GM21619 (cell line): ENCODE measurements around the gene SLCO2B1.

Experiments used
- ATAC-seq: cut with Tn5 transposase; IDR thresholded peaks from one replicate; pipeline ENCODE4 v1.9.1; 2021; ENCODE audit not compliant: unreplicated experiment

Gene SLCO2B1

DNA sequence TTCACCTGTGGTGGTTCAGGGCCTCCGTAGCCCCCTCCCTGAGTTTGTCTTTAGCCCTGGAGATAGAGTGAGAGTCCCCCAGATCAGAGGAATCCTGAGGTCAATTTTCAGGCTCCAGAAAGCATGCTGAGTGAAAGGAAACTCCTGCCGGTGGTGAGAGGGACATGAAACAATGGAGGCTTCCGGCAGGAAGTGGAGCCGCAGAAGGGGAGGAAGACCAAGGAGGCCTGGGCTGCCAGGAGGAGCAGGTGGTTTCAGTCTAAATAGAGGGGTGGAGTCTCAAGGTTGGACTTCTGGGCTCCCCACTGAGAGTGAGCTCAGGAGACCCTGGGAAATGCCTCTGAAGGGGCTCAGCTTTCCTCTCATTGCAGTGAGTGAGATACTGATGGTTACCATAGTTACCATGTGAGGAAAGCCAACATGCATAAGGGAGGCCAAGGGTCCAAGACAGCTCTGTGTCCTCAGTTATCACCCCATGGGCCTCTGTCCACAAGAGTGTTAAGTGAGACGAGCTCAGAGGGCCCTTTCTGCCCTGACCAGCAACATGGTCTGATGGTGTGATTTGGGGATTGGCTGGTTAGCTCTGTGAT lies 10.7 kb downstream of the SLCO2B1 start:
- ATAC-seq: no peak

DNA sequence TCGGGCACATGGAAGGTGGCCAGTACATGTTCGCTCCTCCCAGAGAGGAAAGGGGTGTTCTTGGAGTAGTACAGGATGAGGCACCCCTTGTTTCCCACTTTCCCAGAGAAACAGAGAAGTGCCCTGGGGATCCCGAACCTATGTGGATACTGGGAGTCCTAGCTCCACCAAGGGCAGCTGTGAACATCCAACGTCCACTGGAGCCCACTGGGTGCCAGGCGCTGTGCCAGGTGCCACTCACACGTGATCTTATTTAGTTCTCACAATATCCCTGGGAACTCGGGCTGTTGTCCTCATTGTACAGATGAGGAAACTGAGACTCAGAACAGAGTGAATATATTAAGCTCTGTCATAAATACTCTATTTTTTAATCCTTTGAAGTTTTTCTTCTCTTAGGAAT lies 12.0 kb downstream of the SLCO2B1 start:
- no peak for ATAC-seq

GRCh38 chr11:75163921-75164849 lies 13.3 kb downstream of the SLCO2B1 start:
- ATAC-seq: no peak

GRCh38 chr11:75165721-75166120 lies 14.8 kb downstream of the SLCO2B1 start:
- ATAC-seq: no peak

DNA sequence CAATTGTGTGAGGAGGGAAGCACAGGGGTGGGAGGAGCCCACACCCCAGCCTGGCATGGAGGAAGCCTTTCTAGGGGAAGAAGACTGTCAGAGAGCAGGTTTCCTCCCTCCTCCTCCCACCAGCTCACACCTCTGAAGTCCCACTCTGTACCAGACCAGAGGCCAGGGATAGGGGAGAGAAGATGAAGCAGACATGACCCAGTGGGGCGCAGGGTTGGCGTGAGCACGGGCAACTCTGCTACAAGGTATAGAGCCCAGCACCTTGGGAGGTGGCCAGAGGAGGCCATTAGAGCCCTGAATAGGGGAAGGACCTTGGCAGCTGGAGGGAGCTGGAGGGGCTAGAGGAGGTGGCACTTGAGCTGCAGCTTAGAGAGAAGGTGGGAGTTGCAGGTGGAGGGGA lies 15.9 kb downstream of the SLCO2B1 start:
- no peak for ATAC-seq

DNA sequence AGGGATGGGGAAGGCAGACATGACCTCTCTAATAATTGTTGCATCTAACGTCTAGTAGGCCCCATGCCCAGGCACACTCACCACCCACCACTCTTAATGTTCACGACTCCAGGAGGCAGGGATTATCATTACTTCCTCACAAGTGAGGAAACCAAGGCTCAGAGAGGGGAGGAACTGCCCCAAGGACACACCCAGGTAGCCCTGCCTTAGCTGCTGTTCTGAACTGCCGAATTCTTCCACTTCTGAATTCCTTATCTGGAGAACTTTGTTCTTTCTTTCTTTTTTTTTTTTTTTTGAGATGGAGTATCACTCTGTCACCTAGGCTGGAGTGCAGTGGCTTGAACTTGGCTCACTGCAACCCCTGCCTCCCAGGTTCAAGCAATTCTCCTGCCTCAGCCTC lies 16.7 kb downstream of the SLCO2B1 start:
- no peak for ATAC-seq

DNA sequence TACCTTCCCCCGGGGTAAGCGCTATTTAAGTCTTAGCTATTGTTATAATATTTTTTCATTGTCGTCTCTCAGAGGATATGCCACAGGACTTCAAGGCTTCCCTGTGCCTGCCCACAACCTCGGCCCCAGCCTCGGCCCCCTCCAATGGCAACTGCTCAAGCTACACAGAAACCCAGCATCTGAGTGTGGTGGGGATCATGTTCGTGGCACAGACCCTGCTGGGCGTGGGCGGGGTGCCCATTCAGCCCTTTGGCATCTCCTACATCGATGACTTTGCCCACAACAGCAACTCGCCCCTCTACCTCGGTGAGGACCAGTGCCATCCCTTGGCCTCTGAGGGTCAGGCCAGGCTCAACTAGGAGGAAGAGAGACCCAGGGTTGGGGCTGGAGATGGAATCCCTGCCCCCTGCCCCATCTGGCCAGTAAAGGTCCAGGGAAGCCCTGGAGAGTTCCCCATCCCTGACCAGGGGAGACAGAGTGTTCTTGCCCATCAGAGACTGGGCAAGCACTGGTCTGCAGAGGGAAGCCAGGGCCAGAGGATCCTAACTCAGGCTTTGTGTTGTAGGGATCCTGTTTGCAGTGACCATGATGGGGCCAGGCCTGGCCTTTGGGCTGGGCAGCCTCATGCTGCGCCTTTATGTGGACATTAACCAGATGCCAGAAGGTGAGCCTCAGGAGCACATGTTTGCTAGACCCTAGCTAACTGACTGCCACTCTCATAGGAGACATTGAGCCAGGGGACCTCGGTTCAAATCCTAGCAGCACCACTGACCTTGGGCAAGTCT lies 18.4 kb downstream of the SLCO2B1 start:
- ATAC-seq: no peak

DNA sequence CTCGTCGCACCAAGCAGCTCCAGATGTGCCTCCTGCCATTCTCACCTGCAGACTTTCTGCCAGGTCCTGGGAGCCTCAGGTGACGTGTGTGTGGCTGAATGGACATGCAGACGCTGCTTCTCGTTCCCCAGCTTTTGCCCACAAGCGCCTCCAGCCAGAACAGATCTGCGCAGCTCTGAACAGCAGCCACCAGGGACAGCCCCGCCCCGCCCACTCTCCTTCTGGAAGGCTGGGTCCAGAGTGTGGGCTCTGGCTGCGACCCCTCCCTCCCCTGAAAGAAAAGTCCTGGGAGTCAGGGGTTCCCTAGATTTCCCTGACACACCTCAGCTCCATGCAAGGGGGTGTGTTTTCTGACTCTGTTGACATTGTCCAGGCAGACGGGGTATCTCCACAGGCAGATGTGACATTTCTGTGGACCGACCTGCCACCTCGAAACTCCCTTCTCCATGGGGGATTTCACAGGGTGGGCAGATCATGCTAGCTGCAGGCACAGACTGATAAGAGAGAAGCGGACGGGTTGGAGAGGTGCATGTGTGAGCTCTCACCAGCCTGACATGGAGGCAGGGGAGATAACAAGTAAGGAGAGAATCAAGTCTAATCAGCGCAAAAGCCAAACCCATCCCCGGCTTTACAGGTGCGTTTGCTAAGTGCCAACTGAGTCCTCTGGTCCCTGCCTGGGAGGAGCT lies 19.8 kb downstream of the SLCO2B1 start:
- no peak for ATAC-seq

DNA sequence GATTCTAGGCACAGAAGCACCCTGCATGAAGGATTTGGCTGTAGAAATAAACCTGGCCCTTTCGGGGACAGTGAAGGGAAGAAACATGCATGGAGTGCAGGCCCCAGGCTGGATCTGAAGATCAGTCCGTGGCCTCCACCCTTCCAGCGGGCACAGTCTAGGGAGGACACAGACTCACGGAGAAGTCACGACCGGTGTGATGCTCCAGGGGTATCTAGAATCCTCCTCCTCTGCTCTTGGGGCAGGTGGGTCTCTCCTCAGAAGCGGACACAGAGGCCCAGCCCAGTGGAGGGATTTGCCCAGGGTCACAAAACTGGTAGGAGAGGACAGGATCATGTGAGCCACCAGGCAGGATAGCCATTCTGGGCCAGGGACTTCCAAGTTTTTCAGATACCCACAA lies 22.4 kb downstream of the SLCO2B1 start:
- ATAC-seq: no peak

GRCh38 chr11:75174781-75175370 lies 24.0 kb downstream of the SLCO2B1 start:
- ATAC-seq: no peak

GRCh38 chr11:75182664-75183063 lies 31.8 kb downstream of the SLCO2B1 start:
- no peak for ATAC-seq

- ATAC-seq: no peak
Observed at GRCh38 chr11:75184051-75184450, 33.1 kb downstream of the SLCO2B1 start.

DNA sequence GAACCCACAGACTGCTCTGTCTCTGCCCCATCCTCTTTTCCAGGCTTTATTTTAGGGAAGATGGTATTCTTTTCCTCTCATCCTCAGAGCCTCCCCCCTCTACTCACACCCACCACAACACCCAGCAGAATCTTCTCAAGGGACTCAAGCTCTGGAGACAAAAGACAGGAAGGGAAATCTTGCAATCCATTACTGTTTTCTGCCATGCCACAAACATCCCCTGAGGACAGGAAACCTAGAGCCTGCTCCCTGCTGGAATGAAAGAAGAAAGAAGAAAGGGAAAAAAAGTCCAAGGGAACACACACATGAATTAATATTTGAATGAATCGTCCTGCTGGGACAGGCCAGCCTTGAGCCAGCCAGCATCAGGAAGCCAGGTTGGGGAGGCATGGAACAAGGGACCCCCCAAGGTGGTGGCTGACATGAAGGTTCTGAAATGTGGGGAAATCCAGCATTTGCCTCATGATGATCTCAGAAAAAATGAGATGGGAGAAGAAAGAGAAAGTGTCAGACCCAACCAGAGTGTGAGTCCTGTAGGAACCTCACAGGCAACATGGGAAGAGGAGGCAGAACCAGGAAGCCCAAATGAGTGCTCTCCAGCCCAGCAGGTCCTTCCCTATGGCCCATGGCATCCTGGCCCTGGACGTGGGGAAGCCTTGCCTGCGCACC lies 34.0 kb downstream of the SLCO2B1 start:
- no peak for ATAC-seq

DNA sequence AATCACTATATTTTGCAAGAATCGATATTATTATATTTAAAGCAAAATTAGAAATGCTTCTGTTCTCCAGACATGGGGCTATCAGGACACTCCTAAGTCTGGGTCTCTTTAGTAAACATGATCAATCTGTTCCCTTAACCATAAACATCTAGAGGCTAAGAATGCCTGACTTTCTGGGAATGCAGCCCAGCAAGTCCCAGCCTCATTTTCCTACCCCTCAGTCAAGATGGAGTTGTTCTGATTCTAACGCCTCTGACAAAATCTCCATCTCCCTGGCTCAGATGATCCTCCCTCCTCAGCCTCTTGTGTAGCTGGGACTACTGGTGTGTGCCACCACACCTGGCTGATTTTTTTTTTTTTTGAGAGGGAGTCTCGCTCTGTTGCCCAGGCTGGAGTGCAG lies 35.0 kb downstream of the SLCO2B1 start:
- no peak for ATAC-seq

DNA sequence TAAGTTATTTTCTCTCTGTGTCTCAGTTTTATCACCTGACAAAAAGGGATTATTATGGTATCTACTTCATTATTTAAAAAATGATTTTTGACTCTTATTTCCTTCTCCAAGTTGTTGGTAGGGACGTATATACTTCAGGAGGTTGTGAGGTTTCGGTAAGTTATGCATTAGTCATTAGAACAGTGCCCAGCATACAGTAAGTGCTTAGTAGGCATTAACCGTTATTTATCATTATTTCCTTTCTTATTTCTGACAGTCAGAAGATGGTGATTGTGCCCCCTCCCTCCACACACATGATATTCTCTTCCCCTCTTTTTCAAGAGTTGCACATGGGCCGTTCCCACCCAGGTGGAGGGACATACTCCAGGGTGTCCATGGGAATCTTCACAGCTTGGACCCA lies 36.1 kb downstream of the SLCO2B1 start:
- no peak for ATAC-seq

DNA sequence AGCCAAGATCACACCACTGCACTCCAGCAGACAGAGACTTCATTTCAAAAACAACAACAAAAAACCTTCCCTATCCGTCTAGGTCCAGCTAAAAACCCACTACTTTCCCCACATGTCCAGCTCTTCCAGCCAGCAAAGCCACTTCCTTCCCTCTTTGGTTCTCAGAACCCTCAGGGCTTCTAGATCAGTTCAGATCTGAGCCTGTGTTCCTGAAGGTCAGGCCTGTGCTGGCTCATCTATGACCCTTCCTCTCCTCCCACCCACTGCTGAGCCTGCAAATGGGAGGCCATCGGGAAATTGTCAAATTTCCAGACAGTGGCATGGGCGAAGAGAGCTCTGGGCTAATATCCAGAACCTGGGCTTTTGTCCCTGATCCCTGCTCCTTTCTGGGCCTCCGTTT lies 37.8 kb downstream of the SLCO2B1 start:
- no peak for ATAC-seq

DNA sequence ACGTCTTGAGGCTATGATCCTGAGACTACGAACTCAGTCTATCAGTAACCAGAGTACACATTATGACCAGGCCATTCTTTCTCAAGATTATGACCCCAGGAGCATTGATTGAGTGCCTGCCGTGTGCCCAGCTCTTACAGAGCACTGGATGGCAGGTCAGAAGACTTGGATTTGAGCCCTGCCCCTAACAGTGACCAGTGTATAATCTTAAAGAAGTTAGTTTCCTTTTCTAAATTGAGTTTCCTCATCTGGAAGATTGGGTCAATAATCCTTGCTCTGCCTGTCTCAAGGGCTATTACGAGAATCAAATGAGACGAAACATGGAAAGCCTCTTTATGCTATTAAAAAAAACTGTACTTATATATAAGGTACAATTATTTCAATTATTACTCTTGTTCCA lies 38.2 kb downstream of the SLCO2B1 start:
- no peak for ATAC-seq

DNA sequence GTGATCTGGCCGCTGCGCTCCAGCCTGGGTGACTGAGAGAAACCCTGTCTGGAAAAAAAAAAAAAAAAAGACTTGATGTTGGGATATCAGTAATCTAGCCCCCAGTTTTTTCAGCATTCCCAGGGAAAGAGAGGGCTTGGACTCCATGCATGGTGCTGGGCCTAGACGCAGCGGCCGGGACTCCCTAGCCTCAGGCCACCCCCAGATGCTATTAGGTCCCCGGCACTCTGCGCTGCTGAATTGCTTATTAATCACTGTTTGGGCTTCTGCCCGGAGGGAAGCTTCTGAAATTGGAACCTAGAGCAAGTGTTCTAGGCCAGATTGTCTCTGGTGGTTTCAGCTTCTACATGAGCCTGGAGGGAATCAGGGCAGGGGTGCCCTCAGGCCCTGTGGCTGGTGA lies 39.0 kb downstream of the SLCO2B1 start:
- ATAC-seq: no peak

DNA sequence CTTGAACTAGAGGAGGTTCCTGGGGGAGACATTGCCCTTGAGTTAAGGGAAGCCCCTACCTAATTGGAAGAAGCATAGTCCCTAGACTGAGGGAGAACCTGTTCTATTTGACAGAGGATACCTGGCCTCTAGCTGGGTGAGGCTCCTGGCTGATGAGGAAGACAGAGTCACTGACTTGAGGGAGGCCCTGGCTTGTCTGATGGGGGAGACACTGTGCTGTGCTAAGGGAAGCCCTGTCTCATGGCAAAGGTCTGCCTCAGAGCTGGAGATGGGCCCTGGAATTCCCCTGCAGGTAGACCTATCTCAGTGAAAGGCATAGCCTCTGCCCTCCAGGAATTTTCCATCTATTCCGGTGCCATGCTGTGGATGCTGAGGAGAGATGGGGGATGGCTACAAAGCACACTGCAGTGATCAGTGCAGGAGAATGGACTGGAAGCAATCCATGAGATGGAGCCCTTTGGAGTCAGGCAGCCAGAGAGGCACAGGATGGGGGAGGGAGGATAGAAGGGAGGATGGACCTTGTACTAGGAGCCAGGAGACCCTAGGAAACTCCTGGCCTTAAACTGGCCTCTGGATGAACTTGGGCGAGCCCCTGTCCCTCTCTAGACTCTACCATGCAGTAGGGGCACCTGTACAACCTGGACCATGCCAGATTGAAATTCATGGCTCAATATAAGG lies 39.9 kb downstream of the SLCO2B1 start:
- ATAC-seq: no peak

- no peak for ATAC-seq
Observed at GRCh38 chr11:75191330-75191717, 40.4 kb downstream of the SLCO2B1 start.
